Panc1 (cell line): ENCODE measurements around the gene CACNA2D4. TPM values are rescaled to one million over a fixed set of nuclear protein-coding genes. Genes with fewer than 3 reads are reported as not detected.

Experiments used
- ATAC-seq: fragments of 200-7000 bp; cut with Tn5 transposase; 2 replicates; pipeline ENCODE4 v1.9.1; 2020; ENCODE audit warnings: mild to moderate bottlenecking, moderate library complexity
- BruUV-seq: library from RNA; stranded (reverse); fragments of 400-500 nt; replicated peaks from 2 replicates; lab custom pipeline; 2021; lab: Mats Ljungman, UMichigan
- CTCF ChIA-PET: fragments of 300-600 bp; sonication (Branson Sonifier 250); formaldehyde crosslinking; loops from one replicate; lab custom pipeline; 2022; ENCODE audit warnings: antibody characterized with exemption; lab: Charles Lee
- POLR2A ChIA-PET: fragments of 300-600 bp; sonication (Branson Sonifier 250); formaldehyde crosslinking; loops from one replicate; lab custom pipeline; 2022; ENCODE audit warnings: antibody characterized with exemption; lab: Charles Lee
- DNase-seq: peaks from one replicate; pipeline ENCODE4 v3.0.0-alpha.2; 2010; ENCODE audit warnings: low read depth, low spot score
- H3K27ac ChIP-seq: 2 replicates; pipeline ENCODE4 v1.5.1; 2011; ENCODE audit warnings: mild to moderate bottlenecking, low read length, inconsistent platforms
- H3K27me3 ChIP-seq: fragments of 200-500 bp; sonication (Bioruptor generic); 2 replicates; pipeline ENCODE4 v1.6.0; 2014; ENCODE audit warnings: low read length, inconsistent platforms; ENCODE audit not compliant: control insufficient read depth, insufficient read depth
- H3K36me3 ChIP-seq: fragments of 200-500 bp; sonication (Bioruptor generic); 2 replicates; pipeline ENCODE4 v1.5.1; 2014; ENCODE audit warnings: inconsistent platforms, mild to moderate bottlenecking, low read length, moderate library complexity; ENCODE audit not compliant: control insufficient read depth, insufficient read depth
- H3K4me1 ChIP-seq: 2 replicates; pipeline ENCODE4 v1.5.1; 2011; ENCODE audit warnings: inconsistent platforms, mild to moderate bottlenecking, low read length, moderate library complexity; ENCODE audit not compliant: control insufficient read depth, insufficient read depth
- H3K4me3 ChIP-seq, 2 experiments: 2 replicates each; pipeline ENCODE4 v1.5.1; 2011 to 2012; ENCODE audit warnings: low read depth in 2 of 2, low read length in 2 of 2, mild to moderate bottlenecking in 2 of 2, inconsistent platforms in 1 of 2, moderate library complexity in 1 of 2
- H3K9me3 ChIP-seq: fragments of 200-500 bp; sonication (Bioruptor generic); 2 replicates; pipeline ENCODE4 v1.5.1; 2014; ENCODE audit warnings: low read depth, mild to moderate bottlenecking, inconsistent platforms, low read length, moderate library complexity; ENCODE audit not compliant: control insufficient read depth, insufficient read depth
- POLR2AphosphoS5 ChIP-seq: IDR thresholded peaks from 2 replicates; pipeline ENCODE4 v1.6.1; 2012; ENCODE audit warnings: mild to moderate bottlenecking, low read depth, low read length, moderate library complexity
- REST ChIP-seq, 2 experiments: IDR thresholded peaks; 2 replicates each; pipeline ENCODE4 v1.6.1; 2011 to 2012; ENCODE audit warnings: low read depth in 2 of 2, control low read depth in 1 of 2, low read length in 1 of 2, mild to moderate bottlenecking in 1 of 2, moderate library complexity in 1 of 2; ENCODE audit not compliant: insufficient read depth in 1 of 2
- SIN3A ChIP-seq: IDR thresholded peaks from 2 replicates; pipeline ENCODE4 v1.6.1; 2012; ENCODE audit warnings: low read depth, mild to moderate bottlenecking, low read length, moderate library complexity, borderline replicate concordance; ENCODE audit not compliant: insufficient read depth
- TCF7L2 ChIP-seq: IDR thresholded peaks from 2 replicates; pipeline ENCODE4 v1.6.1; 2011; ENCODE audit warnings: mild to moderate bottlenecking, low read depth, low read length, inconsistent platforms
- in situ Hi-C: cut with HindIII; loops from 2 replicates; pipeline ENCODE4 v1.10.0; 2016; ENCODE audit warnings: low sequenced_read_pairs, low pct_unique_long_range_greater_than_20kb
- intact Hi-C: fragments of 100-400 bp; cut with micrococcal nuclease; formaldehyde crosslinking; loops from one replicate; pipeline ENCODE4 v1.10.0; 2022; ENCODE audit not compliant: unreplicated experiment
- total RNA-seq: library from RNA; stranded (reverse); gene quantifications from one replicate; pipeline ENCODE4 v1.2.1, GENCODE V29; 2021; ENCODE audit not compliant: unreplicated experiment
- TF ChIP-seq, protein P1 (sequence below): fragments of 450-650 bp; IDR thresholded peaks from 2 replicates; pipeline ENCODE4 v1.5.1; 2017; ENCODE audit warnings: mild to moderate bottlenecking

CACNA2D4 gene
- total RNA-seq, 1 experiment from 2014 or later = 0.15 TPM

DNA sequence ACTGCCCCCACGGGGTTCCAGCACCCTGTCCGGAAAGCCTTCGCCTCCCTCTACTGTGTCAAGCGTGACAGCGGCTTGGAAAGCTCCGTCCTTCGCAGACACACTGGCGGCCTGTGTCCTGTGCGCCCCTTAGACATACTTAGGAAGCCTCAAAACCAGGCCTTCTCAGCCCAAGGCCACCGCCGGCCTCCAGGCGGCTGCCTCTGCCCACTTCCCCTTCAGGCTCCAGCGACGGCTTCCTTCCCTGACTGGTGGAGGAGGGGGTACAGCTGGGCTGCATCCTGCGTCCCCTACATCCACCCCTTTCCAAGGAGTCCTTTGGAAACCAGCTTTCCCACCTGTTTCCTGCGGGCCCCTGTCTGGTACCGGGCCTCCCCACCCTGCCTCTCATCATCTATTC is 2.5 kb upstream of the CACNA2D4 start:
- H3K27ac ChIP-seq = no peak overlapping the region
- in situ Hi-C loops = no loop called here
- no peaks in the 10 kb centered on the region for H3K27me3 ChIP-seq
- ATAC-seq = no peak
- no peaks in the 10 kb centered on the region for H3K4me1 ChIP-seq
- H3K36me3 ChIP-seq = no peaks in the 10 kb centered on the region
- no peaks in the 10 kb centered on the region for H3K9me3 ChIP-seq
- H3K4me3 ChIP-seq = no peak overlapping the region
- no TSS peak for BruUV-seq
- CTCF ChIA-PET = no interaction called here
- no peak for DNase-seq
- TF ChIP-seq, protein P1, sequence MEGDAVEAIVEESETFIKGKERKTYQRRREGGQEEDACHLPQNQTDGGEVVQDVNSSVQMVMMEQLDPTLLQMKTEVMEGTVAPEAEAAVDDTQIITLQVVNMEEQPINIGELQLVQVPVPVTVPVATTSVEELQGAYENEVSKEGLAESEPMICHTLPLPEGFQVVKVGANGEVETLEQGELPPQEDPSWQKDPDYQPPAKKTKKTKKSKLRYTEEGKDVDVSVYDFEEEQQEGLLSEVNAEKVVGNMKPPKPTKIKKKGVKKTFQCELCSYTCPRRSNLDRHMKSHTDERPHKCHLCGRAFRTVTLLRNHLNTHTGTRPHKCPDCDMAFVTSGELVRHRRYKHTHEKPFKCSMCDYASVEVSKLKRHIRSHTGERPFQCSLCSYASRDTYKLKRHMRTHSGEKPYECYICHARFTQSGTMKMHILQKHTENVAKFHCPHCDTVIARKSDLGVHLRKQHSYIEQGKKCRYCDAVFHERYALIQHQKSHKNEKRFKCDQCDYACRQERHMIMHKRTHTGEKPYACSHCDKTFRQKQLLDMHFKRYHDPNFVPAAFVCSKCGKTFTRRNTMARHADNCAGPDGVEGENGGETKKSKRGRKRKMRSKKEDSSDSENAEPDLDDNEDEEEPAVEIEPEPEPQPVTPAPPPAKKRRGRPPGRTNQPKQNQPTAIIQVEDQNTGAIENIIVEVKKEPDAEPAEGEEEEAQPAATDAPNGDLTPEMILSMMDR = no peak
- TF ChIP-seq POLR2AphosphoS5 (no peak), SIN3A (no peak), REST (IDR thresholded peaks at IDR 0.05; ENCODE audit: insufficient read depth in 1 of 2, low read depth in 2 of 2, low read length in 1 of 2) (no peak), TCF7L2 (no peak)
- POLR2A ChIA-PET = no interaction called here
- intact Hi-C loops = no loop called here

GRCh38 chr12:1920436-1920835 is 2.0 kb upstream of the CACNA2D4 start:
- H3K27ac ChIP-seq = no peak overlapping the region
- no TSS peak for BruUV-seq
- POLR2A ChIA-PET = no interaction called here
- DNase-seq = no peak
- no peak overlapping the region for H3K4me3 ChIP-seq
- no peaks in the 10 kb centered on the region for H3K27me3 ChIP-seq
- H3K36me3 ChIP-seq = no peaks in the 10 kb centered on the region
- no peaks in the 10 kb centered on the region for H3K9me3 ChIP-seq
- H3K4me1 ChIP-seq = no peaks in the 10 kb centered on the region
- intact Hi-C loops (no loop called here), in situ Hi-C loops (no loop called here)
- ATAC-seq = no peak
- CTCF ChIA-PET = no interaction called here
- no peak for TF ChIP-seq SIN3A

GRCh38 chr12:1919763-1920162 is 1.3 kb upstream of the CACNA2D4 start:
- CTCF ChIA-PET = no interaction called here
- in situ Hi-C loops = no loop called here

More at GRCh38 chr12:1919763-1920162, 1.3 kb upstream of the CACNA2D4 start:
- POLR2A ChIA-PET = no interaction called here
- H3K27me3 ChIP-seq = no peaks in the 10 kb centered on the region
- no peaks in the 10 kb centered on the region for H3K9me3 ChIP-seq
- no peaks in the 10 kb centered on the region for H3K36me3 ChIP-seq
- DNase-seq (no peak), ATAC-seq (no peak)
- H3K27ac ChIP-seq = no peak overlapping the region
- no TSS peak for BruUV-seq
- H3K4me3 ChIP-seq = no peak overlapping the region
- intact Hi-C loops = no loop called here
- TF ChIP-seq SIN3A (no peak), TCF7L2 (no peak)
- H3K4me1 ChIP-seq = no peaks in the 10 kb centered on the region
